PC-3 (cell line): Measurements from ENCODE around the gene HOXC12.

Source experiments
- EZH2 ChIP-seq: fragments of 300-600 bp; sonication (generic); IDR thresholded peaks from one replicate; pipeline ENCODE4 v1.6.1; 2017; ENCODE audit warnings: antibody characterized with exemption, mild to moderate bottlenecking, low read length; ENCODE audit not compliant: unreplicated experiment
- EZH2phosphoT487 ChIP-seq: fragments of 300-600 bp; sonication (generic); IDR thresholded peaks from 2 replicates; pipeline ENCODE4 v1.6.1; 2018; ENCODE audit warnings: mild to moderate bottlenecking, antibody characterized with exemption, low read length, borderline replicate concordance
- TF ChIP-seq, protein P1 (sequence below): fragments of 300-600 bp; sonication (generic); conservative IDR thresholded peaks from 2 replicates; pipeline ENCODE4 v1.5.1; 2017; ENCODE audit warnings: antibody characterized with exemption, low read depth, mild to moderate bottlenecking, low read length

DNA sequence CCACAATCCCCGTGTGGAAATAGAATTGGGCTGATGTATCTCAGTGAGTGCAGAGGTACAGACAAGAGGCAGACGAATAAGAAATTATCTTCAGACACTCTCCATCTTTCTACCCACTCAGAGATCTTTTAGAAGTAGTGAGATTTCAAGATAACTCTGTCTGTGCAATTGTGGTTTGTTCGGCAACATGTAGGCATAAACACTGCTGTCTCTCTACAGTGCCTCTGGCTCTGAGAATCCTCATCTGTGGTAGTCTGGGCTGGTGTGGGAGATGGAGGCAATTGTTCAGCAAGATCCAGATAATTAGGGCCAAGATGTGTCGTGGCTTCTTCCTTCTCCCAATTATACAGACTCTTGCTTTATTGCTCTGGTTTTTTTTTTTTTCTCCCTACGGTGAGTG, 13.0 kb upstream of the HOXC12 start:
- TF ChIP-seq EZH2 (no peak), EZH2phosphoT487 (no peak)
- TF ChIP-seq, protein P1, sequence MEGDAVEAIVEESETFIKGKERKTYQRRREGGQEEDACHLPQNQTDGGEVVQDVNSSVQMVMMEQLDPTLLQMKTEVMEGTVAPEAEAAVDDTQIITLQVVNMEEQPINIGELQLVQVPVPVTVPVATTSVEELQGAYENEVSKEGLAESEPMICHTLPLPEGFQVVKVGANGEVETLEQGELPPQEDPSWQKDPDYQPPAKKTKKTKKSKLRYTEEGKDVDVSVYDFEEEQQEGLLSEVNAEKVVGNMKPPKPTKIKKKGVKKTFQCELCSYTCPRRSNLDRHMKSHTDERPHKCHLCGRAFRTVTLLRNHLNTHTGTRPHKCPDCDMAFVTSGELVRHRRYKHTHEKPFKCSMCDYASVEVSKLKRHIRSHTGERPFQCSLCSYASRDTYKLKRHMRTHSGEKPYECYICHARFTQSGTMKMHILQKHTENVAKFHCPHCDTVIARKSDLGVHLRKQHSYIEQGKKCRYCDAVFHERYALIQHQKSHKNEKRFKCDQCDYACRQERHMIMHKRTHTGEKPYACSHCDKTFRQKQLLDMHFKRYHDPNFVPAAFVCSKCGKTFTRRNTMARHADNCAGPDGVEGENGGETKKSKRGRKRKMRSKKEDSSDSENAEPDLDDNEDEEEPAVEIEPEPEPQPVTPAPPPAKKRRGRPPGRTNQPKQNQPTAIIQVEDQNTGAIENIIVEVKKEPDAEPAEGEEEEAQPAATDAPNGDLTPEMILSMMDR = no peak
